NOMO-1 treated with dmso at 0.1 percent for 144 hours (cell line): ENCODE data around the gene DEFB112.

Experiments used
- DNase-seq: peaks from one replicate; lab custom pipeline; 2025; ENCODE audit not compliant: unreplicated experiment; lab: John Stamatoyannopoulos, UW

The DEFB112 gene

GRCh38 chr6:50049829-50050228, at the start of gene DEFB112:
Gene DEFB112 (minus strand): TSS chr6:50049929. CDS start chr6:50049869, 60 bp downstream.
- no peak for DNase-seq

- DNase-seq = no peak
Measured at GRCh38 chr6:50098641-50098993, 48.9 kb upstream of the DEFB112 start.

GRCh38 chr6:50097966-50098640, 48.4 kb upstream of the DEFB112 start:
- no peak for DNase-seq

DNA sequence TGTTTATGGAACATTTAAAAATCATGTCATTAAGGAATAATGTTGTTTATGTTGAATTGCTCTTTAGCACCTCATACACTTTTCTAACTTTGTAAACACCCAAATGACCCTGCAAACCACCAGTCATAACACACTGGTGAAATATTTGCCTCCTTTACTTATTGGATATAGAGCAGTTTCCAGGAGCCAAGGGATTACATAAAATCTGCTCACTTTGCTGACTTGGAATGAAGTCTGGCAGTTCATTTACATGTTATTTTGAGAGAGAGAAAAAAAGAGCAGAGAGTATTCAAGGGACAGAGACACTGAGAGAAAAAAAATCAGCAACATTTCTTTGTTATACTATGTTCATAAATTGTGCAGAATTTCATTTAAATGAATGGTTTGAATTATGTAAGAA, 46.6 kb upstream of the DEFB112 start:
- no peak for DNase-seq

GRCh38 chr6:50093938-50094272, 44.2 kb upstream of the DEFB112 start:
- DNase-seq = no peak

GRCh38 chr6:50093116-50093937, 43.6 kb upstream of the DEFB112 start:
- DNase-seq = no peak

- DNase-seq = no peak
Measured at GRCh38 chr6:50091641-50092040, 41.9 kb upstream of the DEFB112 start.

- DNase-seq = no peak
Measured at GRCh38 chr6:50089911-50090310, 40.2 kb upstream of the DEFB112 start.

- no peak for DNase-seq
Measured at GRCh38 chr6:50087231-50087954, 37.7 kb upstream of the DEFB112 start.

GRCh38 chr6:50077385-50077784, 27.7 kb upstream of the DEFB112 start:
- no peak for DNase-seq

GRCh38 chr6:50076431-50076830, 26.7 kb upstream of the DEFB112 start:
- DNase-seq = no peak

DNA sequence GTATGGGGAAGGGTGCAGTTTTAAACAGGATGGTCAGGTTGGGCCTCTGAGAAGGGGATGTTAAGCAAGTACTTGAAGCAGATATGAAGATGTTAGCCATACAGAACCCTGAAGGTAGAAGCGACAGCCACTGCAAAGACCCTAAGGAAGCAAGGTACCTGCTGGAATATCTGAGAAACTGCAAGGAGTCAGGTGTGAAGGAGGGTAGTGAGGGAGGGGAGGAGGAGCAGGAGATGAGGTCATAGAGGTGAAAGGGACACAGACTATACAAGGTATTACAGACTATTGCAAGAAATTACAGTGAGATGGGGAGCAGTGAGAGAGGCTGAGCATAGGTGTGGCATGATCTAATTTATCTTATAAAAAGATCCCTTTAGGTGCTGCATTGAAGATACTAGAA, 22.2 kb upstream of the DEFB112 start:
- DNase-seq = no peak

DNA sequence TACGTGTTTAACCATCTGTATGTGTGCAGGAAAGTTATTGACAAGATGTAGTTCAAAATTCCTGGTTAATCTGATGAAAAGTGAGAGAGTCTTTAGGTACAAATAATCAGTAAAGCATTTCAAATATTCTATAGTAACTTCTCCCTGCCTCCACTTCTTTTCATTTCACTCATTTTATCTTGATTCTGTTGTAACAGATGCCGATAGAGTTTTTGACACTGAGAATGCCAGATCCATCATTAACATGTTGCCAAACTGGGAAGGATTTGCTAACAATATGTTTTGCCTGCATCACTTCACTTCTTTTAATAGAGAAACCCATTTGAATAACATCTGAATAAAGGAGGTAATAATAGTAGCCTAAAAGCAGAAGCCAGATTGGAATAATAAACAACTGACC, 20.4 kb upstream of the DEFB112 start:
- no peak for DNase-seq

GRCh38 chr6:50062051-50062450, 12.3 kb upstream of the DEFB112 start:
- no peak for DNase-seq

GRCh38 chr6:50056242-50056641, 6.5 kb upstream of the DEFB112 start:
- DNase-seq = no peak

- DNase-seq = no peak
Measured at GRCh38 chr6:50047026-50047425, 2.7 kb downstream of the DEFB112 start.

DNA sequence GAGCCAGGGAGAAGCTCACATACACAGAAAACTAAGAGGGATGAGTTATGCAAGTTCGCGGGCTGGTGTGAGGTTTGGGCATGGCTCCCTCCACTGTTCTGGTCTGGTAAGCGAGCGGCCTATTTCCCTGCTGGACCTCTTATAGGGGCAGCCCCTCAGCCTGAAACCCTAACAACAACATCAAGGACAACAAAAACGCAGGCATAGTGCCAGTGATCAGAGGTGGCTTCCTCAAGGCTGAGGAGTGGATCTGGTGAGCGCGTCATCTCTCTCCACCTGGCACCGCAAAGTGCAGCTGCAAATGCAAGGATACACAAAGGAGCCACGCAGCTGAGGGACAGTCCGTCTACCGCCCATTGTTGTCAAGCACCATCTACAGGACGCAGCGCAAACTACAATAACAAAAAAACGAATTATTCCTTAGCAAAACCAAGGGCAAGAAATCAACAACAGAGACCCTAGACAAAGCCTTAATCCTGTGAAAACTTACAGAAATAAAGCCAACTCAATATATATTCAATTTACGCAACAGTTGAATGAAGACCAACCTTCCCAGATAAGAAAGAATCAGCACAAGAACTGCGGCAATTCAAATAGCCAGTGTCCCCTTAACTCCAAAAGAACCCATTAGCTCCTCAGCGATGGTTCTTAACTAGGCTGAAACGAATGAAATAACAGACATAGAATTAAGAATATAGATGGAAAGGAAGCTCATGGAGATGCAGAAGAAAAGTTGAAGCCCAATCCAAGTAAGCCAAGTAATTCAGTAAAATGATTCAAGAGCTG, 18.8 kb downstream of the DEFB112 start:
- DNase-seq = no peak

DNA sequence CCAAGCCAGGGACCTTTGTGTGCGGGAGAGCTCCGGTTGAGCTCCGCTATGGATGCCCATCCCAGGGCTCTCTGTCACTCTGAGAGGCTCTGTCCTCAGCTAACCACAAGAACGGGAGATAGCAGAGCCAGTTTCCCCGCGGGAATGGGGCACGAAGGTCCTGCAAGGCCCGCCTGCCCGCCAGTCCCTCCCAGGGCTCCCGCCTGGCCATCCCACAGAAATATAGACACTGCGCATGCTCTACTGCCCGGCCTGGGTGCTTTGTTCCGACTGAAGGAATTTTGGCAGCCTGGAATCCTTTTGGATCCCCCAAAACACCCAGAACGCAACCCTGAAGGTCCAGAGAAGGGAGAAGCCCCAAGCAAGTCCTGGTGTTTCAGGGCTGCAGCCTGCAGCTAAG, 19.4 kb downstream of the DEFB112 start:
- DNase-seq = no peak

GRCh38 chr6:50025258-50025657, 24.5 kb downstream of the DEFB112 start:
- DNase-seq = no peak

DNA sequence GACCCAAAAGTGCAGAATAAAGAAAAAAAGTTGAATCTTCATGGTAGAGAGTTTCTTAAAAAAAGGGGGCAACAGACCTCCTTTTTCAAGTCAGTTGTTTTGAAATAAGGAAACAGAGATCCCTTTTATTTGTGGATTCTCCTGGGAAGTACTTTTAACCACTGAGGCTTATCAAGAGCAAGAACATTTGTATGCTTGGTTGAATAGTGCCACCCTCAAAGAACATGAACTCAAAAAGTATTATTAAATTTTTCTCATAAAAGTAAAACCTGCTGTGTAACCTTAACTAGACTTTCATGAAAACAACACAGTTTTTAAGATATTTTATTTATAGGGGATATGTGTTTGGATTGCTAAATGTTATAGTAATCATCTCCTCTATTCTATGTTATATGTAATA, 27.8 kb downstream of the DEFB112 start, which contains the start of gene DEFB110:
Gene DEFB110 (minus strand): TSS at position 101 of the 400 bp plus-strand sequence. CDS start 59 bp downstream, at position 42.
- DNase-seq = no peak

GRCh38 chr6:50007819-50008218, 41.9 kb downstream of the DEFB112 start:
- DNase-seq = no peak
